ENCODE results near the gene CXCL12.

DNA sequence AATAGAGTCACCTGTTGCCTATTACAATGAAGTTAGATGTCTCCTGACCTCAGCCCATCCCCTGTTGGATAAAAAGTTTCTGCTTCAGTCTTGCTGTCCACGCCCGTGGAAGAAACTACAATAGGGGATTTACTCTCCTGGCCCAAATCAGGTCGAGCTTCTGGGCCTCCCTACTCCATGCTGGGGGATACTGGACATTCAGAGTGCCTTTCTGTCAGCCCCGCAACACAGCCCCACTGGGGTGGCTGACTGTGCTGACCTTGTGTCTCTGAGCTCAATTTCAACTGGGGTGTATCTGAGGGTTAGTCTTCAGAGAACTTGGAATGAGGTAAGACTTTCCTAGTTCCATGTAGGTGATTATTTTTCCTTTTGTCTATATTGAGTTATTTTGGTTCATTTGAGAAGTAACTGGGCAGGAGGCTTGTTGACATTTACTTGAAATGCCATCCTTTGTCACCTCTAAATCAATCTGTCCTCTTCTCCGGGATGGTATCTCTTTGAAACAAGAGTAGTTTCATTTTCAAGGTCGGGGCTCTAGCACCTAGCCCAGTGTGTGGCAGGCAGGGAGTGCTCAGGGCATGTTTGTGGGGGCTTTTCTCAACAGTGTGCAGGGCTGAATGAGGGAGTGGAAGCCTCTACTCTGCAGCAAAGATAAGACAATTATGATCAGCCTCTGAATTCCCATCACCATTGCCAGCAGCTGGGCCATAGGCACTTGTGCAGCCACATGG is 17.7 kb upstream of the CXCL12 start:
- TF ChIP-seq POLR2A (IDR thresholded peaks at IDR 0.05) (no peak), CTCF (IDR thresholded peaks at IDR 0.05) (no peak), EP300 (IDR thresholded peaks at IDR 0.05) (no peak), POLR2AphosphoS5 (IDR thresholded peaks at IDR 0.05) (no peak)
